SK-N-SH (cell line): ENCODE measurements around the gene TPRG1.

Experiments used
- EP300 ChIP-seq, 2 experiments: IDR thresholded peaks; 2 replicates each; pipeline versions ENCODE4 v1.4.0 to v1.6.1; 2012; ENCODE audit warnings: borderline replicate concordance in 1 of 2, low read depth in 1 of 2, low read length in 1 of 2
- EZH2phosphoT487 ChIP-seq: fragments of 200-600 bp; sonication (generic); IDR thresholded peaks from 2 replicates; pipeline ENCODE4 v1.6.1; 2017; ENCODE audit warnings: low read depth, mixed run types, mild to moderate bottlenecking, antibody characterized with exemption, moderate library complexity, borderline replicate concordance
- IRF3 ChIP-seq: fragments of 150-350 bp; IDR thresholded peaks from 2 replicates; pipeline ENCODE4 v1.6.1; 2016; ENCODE audit warnings: mild to moderate bottlenecking, low read depth, low read length
- POLR2AphosphoS5 ChIP-seq: IDR thresholded peaks from 2 replicates; pipeline ENCODE4 v1.6.1; 2012; ENCODE audit warnings: low read depth, low read length
- SIN3A ChIP-seq: IDR thresholded peaks from 2 replicates; pipeline ENCODE4 v1.6.1; 2012; ENCODE audit warnings: low read depth, mild to moderate bottlenecking, low read length, moderate library complexity, borderline replicate concordance
- SMC3 ChIP-seq: IDR thresholded peaks from 2 replicates; pipeline ENCODE4 v1.6.1; 2012; ENCODE audit warnings: low read depth, low read length, improper control_type of control experiment
- TAF1 ChIP-seq: IDR thresholded peaks from 2 replicates; pipeline ENCODE4 v1.6.1; 2012; ENCODE audit warnings: low read depth, mild to moderate bottlenecking, low read length, moderate library complexity, borderline replicate concordance
- TF ChIP-seq, protein P1 (sequence below): fragments of 200-600 bp; sonication (generic); IDR thresholded peaks from 2 replicates; pipeline ENCODE4 v1.6.1; 2017; ENCODE audit warnings: antibody characterized with exemption, mild to moderate bottlenecking, moderate library complexity

GRCh38 chr3:189132231-189132671, 39.5 kb upstream of the TPRG1 start:
- TF ChIP-seq IRF3 (no peak), EZH2phosphoT487 (no peak), POLR2AphosphoS5 (peak; percentile 49; the same call in 1 of the 2 replicates), TAF1 (no peak), SMC3 (no peak), SIN3A (peak; percentile 77; the same call in 1 of the 2 replicates), EP300 (IDR thresholded peaks at IDR 0.05; ENCODE audit: borderline replicate concordance in 1 of 2, low read depth in 1 of 2, low read length in 1 of 2) (peak; percentile 46 to 75; a peak in 3 of 4 replicates)
- TF ChIP-seq, protein P1, sequence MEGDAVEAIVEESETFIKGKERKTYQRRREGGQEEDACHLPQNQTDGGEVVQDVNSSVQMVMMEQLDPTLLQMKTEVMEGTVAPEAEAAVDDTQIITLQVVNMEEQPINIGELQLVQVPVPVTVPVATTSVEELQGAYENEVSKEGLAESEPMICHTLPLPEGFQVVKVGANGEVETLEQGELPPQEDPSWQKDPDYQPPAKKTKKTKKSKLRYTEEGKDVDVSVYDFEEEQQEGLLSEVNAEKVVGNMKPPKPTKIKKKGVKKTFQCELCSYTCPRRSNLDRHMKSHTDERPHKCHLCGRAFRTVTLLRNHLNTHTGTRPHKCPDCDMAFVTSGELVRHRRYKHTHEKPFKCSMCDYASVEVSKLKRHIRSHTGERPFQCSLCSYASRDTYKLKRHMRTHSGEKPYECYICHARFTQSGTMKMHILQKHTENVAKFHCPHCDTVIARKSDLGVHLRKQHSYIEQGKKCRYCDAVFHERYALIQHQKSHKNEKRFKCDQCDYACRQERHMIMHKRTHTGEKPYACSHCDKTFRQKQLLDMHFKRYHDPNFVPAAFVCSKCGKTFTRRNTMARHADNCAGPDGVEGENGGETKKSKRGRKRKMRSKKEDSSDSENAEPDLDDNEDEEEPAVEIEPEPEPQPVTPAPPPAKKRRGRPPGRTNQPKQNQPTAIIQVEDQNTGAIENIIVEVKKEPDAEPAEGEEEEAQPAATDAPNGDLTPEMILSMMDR: no peak
